Measurements from ENCODE around the gene IL27RA. TPM values are rescaled to one million over a fixed set of nuclear protein-coding genes. Genes with fewer than 3 reads are reported as not detected.

Gene IL27RA
- total RNA-seq, 1 donor from 2014 or later = 5.0 TPM

DNA sequence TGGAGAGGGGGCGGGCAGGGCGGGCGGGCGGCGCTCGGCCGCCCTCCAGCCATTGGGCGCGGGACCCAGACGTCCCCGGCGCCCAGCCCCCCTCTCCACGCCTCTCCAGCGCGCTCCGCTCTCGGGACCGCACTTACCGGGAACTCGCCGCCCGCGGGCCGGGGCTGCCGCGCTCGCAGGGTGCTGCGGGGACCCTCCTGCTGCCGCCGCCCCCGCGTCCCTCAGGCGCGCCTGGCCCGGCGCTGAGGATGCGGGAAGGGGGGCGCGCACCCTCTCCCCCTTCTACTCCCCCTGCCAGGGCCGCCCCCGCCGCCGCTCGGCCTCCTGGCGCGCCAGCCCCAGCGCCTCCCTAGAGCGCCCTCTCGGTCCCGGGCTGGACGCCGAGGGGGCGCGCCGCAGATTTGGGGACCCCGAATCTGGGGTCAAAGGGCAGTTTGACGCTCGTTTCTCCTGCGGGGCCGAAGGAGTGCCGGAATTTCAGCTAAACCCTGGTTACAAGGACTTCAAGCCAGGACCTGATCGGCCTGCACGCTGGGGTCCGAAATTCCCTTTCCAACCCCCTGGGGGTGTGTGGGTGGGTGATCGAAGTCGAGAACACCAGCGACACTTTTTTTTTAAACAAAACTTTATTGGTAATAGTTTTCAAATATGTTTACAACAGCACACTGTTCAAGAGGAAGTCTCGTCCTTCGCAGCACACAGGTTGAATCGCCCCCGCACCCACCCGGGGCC lies 59.7 kb downstream of the IL27RA start:
- DNase-seq (ENCODE audit: low read depth, low spot score) = peak; percentile 44
- H3K27ac Mint-ChIP-seq (ENCODE audit: unreplicated experiment) = peak overlapping the region; percentile 86
- H3K27me3 Mint-ChIP-seq (ENCODE audit: low read depth) = peaks cover 3% of the 10 kb centered on the region
- H3K4me3 Mint-ChIP-seq = peak overlapping the region; percentile 98
- H3K4me1 Mint-ChIP-seq = peaks cover 14% of the 10 kb centered on the region
- H3K36me3 Mint-ChIP-seq (ENCODE audit: low read depth) = peaks cover 20% of the 10 kb centered on the region
- peaks cover 8% of the 10 kb centered on the region for H3K9me3 Mint-ChIP-seq
- TF ChIP-seq, protein P1, sequence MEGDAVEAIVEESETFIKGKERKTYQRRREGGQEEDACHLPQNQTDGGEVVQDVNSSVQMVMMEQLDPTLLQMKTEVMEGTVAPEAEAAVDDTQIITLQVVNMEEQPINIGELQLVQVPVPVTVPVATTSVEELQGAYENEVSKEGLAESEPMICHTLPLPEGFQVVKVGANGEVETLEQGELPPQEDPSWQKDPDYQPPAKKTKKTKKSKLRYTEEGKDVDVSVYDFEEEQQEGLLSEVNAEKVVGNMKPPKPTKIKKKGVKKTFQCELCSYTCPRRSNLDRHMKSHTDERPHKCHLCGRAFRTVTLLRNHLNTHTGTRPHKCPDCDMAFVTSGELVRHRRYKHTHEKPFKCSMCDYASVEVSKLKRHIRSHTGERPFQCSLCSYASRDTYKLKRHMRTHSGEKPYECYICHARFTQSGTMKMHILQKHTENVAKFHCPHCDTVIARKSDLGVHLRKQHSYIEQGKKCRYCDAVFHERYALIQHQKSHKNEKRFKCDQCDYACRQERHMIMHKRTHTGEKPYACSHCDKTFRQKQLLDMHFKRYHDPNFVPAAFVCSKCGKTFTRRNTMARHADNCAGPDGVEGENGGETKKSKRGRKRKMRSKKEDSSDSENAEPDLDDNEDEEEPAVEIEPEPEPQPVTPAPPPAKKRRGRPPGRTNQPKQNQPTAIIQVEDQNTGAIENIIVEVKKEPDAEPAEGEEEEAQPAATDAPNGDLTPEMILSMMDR (conservative IDR thresholded peaks at IDR 0.05) = peak; percentile 44

GRCh38 chr19:14091813-14092462 lies 60.4 kb downstream of the IL27RA start:
- no peak overlapping the region for H3K27ac Mint-ChIP-seq (ENCODE audit: unreplicated experiment)
- peaks cover 14% of the 10 kb centered on the region for H3K4me1 Mint-ChIP-seq
- TF ChIP-seq, protein P1 (conservative IDR thresholded peaks at IDR 0.05) = no peak
- DNase-seq (ENCODE audit: low read depth, low spot score) = no peak
- peaks cover 3% of the 10 kb centered on the region for H3K27me3 Mint-ChIP-seq (ENCODE audit: low read depth)
- peaks cover 8% of the 10 kb centered on the region for H3K9me3 Mint-ChIP-seq
- H3K4me3 Mint-ChIP-seq = peak overlapping the region; percentile 98
- peaks cover 24% of the 10 kb centered on the region for H3K36me3 Mint-ChIP-seq (ENCODE audit: low read depth)

DNA sequence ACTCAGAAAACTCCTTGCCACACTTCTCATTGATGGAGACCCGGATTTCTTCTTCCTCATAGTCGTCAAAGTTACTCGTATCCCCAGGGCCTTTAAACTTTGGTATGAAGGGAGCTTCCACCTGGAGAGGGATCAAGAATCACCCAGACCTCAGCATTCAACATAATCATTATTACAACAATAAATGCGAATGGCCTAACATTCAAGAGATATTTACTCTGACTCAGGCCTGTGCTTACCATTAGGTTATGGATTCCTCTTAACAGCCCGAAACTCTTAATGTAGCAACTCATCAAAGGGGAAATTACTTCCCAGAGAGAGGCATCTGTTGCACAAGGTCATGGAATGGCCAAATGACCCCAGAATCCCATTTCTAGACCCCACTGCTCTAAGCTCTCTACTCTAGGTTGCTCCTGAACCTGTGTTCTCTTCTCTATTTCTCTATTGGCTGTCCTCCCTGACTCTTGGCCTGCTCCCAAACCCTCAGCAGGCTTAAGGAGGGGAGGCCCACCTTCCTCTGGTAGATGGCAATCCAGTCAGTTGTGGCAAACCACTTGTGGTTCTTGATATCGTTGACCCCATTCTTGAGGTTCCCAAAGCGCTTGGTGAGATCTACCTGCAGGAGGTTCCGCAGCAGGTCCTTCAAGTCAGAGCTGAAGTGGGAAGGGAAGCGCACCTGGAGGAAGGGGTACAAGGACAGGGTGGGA lies 61.7 kb downstream of the IL27RA start:
- no peak for DNase-seq (ENCODE audit: low read depth, low spot score)
- H3K36me3 Mint-ChIP-seq (ENCODE audit: low read depth) = peaks cover 29% of the 10 kb centered on the region
- H3K4me1 Mint-ChIP-seq = peaks cover 14% of the 10 kb centered on the region
- no peak overlapping the region for H3K27ac Mint-ChIP-seq (ENCODE audit: unreplicated experiment)
- TF ChIP-seq, protein P1 (conservative IDR thresholded peaks at IDR 0.05) = no peak
- peaks cover 8% of the 10 kb centered on the region for H3K9me3 Mint-ChIP-seq
- peaks cover 3% of the 10 kb centered on the region for H3K27me3 Mint-ChIP-seq (ENCODE audit: low read depth)
- H3K4me3 Mint-ChIP-seq = peak overlapping the region; percentile 88

DNA sequence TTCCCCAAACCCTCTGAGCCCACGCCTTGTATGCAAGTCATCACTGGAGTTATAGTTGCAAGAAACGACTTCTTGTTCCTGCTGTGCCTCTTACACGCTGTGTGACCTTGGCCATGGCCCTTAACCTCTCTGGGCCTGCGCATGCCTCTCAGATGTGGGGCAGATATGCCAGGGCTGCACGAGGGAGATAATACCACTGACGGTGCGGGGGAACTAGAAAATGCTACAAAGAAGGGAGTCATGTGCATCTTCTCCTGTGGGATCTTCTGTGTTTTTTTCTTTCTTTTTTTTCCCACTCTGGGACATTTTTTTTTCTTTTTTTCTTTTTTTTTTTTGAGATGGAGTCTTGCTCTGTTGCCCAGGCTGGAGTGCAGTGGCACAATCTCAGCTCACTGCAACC lies 63.3 kb downstream of the IL27RA start:
- DNase-seq (ENCODE audit: low read depth, low spot score) = no peak
- Mint-ChIP-seq H3K36me3 (ENCODE audit: low read depth) (peaks cover 25% of the 10 kb centered on the region), H3K27ac (ENCODE audit: unreplicated experiment) (no peak overlapping the region), H3K27me3 (ENCODE audit: low read depth) (no peaks in the 10 kb centered on the region), H3K4me3 (peak overlapping the region; percentile 35), H3K9me3 (peaks cover 8% of the 10 kb centered on the region), H3K4me1 (peaks cover 9% of the 10 kb centered on the region)
- TF ChIP-seq, protein P1 (conservative IDR thresholded peaks at IDR 0.05) = no peak

GRCh38 chr19:14096272-14096992 lies 64.9 kb downstream of the IL27RA start:
- H3K27ac Mint-ChIP-seq (ENCODE audit: unreplicated experiment) = no peak overlapping the region
- no peak for DNase-seq (ENCODE audit: low read depth, low spot score)
- H3K4me1 Mint-ChIP-seq = peaks cover 7% of the 10 kb centered on the region

More at GRCh38 chr19:14096272-14096992, 64.9 kb downstream of the IL27RA start:
- Mint-ChIP-seq H3K36me3 (ENCODE audit: low read depth) (peaks cover 29% of the 10 kb centered on the region), H3K4me3 (peak overlapping the region; percentile 44), H3K9me3 (peaks cover 8% of the 10 kb centered on the region), H3K27me3 (ENCODE audit: low read depth) (no peaks in the 10 kb centered on the region)
- TF ChIP-seq, protein P1 (conservative IDR thresholded peaks at IDR 0.05) = no peak

All from neural crest cell (in vitro differentiated cells).